KG1 (cell line): ENCODE results near the gene TCF4.
A peak's percentile ranks its signal among the peaks of the same experiment; 100 is the strongest.

Source experiments
- DNase-seq: peaks from one replicate; lab custom pipeline; 2025; lab: John Stamatoyannopoulos, UW

Gene TCF4

DNA sequence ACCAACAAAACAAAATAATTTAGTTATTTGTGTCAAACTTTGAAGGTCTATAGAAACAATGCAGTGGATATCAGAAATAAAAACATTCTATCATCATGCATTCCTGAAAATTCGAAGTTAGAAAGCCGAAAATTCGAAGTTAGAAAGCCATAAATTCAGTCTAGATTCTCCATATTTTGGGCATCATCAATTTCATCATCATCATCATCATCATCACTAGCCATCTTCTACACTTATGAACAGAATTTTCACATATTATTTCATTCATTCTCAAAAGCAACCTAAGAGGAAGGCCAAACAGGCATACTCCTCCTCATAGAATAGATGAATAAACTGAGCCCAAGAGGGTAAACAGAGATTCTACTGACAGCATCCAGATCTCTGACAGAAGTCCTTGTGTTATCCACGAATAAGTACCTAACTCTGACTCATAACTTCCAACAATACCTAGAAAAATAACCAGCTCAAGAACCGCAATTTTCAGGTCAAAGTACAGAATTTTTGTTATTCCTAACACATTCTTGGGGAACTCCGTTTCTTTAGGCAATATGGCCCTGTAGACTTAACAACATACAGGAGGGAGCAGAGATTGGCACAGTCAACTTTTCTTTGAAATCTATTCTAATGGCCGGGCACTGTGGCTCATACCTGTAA lies 84.7 kb downstream of the TCF4 start:
- DNase-seq: no peak

GRCh38 chr18:55501982-55502710 lies 85.8 kb downstream of the TCF4 start:
- no peak for DNase-seq

- DNase-seq: no peak
These were observed 86.4 kb downstream of the TCF4 start for GRCh38 chr18:55501579-55501978.

GRCh38 chr18:55500316-55501086 lies 87.5 kb downstream of the TCF4 start:
- no peak for DNase-seq

- DNase-seq: no peak
These were observed 88.5 kb downstream of the TCF4 start for GRCh38 chr18:55499526-55499925.

DNA sequence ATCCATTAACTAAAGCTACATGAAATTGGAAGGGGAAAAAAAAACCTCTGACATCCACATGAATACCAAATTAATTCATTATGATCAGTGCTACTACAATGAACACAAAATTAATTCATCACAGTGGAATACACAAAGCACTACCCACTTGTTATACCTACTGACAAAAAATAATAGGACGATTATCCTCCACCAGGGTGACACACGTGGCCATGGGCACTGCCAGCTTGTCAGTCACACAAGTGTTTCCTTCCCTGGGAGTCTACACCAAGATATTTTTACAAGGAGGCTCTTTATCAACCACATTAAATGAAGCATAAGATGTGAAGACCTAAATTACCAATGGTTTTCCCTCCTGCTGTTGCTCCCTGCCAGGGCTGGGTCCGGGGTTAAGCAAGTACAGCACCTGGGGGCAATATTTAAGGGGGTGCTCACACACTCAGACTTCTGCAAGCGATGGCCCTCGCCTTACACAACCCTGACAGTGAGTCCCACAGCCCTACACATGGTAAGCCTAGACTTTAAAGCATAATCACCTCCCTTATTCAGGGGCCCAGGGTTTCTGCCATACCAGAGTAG lies 90.1 kb downstream of the TCF4 start:
- no peak for DNase-seq

DNA sequence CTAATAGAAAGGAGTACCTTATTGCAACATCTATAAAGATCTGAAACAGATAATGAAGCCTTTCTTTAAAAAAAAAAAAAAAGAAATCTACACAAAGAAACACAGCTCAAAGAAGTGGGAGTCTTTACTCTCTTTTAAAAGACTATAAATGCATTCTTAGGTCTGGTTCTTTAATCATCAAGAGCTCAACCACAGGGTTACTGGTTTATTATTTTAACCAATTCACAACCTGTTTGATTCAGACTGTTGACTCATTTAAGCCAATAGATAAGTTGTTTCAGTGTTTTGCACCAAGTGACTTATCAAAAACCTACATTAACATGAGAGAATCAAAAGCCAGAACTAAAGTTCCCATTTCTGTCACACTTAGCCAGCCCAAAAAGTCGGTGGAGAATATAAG lies 93.1 kb downstream of the TCF4 start:
- DNase-seq: no peak

DNA sequence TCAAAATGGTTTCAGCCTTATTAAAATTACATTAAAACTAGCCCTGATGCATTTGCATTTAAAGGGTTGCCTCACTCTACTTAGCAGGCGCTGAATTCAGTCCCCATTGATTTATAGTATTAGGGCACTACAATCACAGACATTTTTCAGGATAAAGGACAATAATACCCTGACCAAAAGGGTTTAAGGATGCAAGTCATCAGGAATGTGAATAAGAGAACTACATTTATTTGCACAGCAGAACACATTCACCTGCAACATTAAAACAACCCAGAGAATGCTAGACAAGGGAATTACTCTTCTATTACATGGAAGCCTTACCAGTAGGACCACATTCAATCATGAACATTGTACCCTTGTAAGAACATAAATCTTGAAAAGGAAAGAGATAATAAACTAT lies 93.6 kb downstream of the TCF4 start:
- DNase-seq: no peak

GRCh38 chr18:55491616-55492015 lies 96.4 kb downstream of the TCF4 start:
- DNase-seq: no peak

DNA sequence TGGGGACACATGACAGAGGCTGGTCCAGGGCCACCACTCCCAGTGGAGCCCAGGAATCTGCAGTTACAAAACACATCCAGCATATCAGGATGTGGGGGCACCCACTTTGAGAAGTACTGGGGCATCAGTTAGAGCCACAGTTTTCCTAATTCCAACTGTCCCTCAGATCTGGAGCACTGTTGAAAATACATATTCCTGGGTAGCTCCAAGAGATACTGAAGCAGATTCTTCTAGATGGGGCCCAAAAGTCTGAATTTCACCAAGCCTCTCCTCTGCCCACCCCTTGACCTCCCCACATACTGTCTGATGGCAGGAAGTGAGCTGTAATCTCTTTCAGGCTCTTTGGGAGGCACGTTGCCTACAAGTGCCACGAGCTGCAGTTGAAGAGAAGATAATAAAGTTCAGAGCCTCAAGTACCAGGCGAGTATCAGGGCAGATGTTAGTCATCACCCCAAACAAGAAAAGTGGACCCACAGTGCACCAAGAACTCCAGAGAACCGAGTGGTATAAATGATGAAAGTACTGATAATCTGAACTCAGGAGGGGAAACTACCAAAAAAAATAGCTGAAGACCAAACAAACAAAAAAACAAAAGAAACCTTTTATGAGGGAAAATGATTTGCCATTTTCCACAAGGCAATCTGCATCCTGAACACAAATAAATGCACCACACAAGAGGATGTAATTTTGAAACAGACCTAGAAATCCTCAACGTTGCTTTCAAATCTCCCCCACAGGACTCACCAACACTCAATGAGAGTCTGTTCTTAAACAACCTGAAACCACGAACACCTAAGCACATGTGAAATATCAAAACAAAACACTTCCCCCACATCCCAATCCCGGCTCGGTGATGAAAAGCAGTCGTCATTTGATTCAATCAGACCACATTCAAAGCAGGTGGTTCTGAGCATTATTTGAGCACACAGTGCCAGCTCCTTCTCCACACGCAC lies 98.7 kb downstream of the TCF4 start:
- no peak for DNase-seq

DNA sequence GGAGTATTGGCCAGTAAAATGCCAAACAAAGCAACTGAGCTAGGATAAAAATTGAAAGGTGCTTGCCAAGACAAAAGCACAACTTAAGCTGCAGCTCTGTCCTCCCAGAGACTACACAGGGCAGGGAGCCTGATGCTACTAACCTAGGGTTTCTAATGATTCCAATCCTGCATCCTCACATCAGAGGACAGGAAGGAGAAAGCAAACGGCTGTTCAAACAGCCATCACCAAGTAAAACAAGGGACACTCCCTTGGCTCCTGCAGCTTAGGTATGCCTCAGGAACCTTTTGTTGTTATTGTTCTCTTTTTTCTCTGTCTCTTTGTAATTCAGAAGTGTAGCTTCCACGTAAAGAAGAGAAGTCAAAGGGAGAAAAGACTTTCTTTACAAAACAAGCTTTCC lies 99.5 kb downstream of the TCF4 start:
- no peak for DNase-seq

- DNase-seq: no peak
These were observed 100.0 kb downstream of the TCF4 start for GRCh38 chr18:55487997-55488396.

DNA sequence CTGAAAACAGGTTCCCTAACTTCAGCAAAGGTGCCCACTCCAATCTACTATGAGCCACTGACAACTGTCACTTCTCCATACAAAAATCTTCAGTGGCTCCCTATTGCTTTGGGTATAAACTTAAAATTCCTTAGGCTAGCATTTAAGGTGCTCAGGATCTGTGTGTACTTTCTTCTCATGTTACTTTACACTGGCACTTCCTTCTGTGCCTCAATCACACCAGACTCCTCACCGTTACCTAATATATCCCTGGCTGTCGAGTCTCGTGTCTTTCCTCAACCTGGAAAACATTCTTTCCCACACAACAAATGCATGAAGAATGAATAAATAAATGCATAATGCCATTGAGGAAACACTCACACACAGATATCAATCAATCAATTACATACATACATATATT lies 101.1 kb downstream of the TCF4 start:
- no peak for DNase-seq

DNA sequence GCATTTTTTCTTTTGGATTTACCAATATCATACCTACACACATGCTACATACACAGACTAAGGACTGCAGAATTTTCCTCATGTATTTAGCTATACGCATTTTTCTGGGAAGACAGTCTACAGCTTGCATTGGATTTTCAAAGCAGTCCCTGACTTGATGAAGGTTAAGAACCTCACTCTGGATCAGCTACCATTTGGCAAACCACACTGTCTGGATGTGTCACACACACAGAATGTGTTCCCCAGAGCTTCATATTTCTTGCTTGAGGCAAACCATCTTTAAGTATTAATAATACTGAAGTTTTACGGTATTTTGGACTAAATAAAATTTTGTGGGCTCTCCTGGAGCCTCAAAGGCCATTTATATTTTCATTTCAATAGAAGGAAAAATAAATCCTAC lies 102.3 kb downstream of the TCF4 start:
- no peak for DNase-seq

DNA sequence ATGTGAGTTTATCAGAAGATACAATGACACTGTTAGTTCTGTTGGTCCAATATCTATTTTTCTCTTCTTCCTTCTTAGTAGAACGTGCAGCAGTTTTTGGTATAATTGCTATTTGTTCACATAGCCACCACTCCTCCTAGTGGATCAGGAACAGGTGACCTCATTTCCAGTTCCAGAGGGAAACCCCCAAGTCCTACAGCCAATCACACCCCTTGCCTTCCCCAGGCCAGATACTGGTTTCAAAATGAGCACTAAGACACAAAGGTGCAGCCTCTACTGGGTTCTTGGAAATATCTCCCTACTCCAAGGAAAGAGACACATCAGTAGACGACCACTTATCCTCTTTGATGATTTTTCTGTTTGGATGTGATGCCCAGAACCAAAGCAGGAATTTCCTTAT lies 103.2 kb downstream of the TCF4 start:
- no peak for DNase-seq

DNA sequence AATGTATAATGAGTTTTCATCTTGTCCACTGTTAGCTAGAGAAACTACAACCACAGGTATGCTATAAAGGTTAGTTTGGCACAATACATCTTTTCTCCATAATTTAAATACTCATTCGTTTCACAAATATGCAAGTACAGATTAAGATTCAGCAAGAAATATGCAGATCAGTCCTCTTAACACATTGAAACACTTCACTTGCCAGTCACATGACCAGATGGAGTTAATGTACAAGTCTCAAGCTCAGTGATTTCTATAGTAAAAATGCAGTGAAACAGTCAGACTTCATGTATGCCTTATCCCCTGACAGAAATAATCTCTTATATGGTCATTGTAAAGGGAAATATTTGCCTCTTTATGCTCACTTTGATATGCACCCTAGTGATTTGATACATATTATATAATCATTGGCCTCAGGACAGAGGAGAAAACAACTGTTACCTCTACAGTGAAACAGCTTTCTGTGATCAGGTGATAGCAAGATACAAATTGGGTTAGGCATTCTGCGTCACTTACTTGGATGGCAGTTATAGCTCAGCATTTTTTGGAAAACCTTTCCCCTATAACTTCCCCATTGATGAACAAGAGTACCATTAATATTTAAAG lies 104.6 kb downstream of the TCF4 start:
- no peak for DNase-seq

DNA sequence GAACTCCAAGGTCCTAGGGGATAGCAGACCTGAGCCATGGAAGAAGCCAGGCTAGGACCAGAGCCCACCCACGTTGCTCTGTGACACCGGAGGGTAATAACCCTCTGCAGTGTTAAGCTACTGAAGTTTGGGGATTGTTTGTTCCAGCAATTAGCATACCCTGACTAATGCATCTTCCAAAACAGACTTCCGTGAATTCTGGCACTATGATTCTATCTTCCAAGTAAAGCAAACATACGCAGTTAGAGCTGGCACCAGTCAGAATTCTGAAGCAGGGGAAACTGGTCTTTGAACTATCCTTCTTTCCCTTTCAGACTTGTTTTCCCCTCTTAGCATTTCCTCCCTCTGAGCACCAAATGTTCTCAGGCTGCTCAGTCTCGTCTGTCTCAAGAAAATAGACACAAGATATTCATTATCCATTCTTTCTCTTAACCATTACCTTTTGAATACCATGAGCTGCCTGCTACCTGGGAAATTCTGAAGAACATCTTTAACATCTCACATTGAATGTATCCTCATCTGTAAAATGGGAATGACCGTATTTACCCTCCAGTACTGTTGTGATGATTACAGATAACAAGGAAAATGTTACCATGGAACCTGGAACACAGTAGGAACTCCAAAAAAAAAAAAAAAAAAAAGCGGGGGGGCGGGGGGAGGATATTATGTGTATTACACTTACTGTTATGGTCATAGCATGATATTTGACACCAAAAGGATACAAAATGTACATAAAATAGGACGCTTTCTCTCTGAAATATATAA lies 108.2 kb downstream of the TCF4 start:
- no peak for DNase-seq

DNA sequence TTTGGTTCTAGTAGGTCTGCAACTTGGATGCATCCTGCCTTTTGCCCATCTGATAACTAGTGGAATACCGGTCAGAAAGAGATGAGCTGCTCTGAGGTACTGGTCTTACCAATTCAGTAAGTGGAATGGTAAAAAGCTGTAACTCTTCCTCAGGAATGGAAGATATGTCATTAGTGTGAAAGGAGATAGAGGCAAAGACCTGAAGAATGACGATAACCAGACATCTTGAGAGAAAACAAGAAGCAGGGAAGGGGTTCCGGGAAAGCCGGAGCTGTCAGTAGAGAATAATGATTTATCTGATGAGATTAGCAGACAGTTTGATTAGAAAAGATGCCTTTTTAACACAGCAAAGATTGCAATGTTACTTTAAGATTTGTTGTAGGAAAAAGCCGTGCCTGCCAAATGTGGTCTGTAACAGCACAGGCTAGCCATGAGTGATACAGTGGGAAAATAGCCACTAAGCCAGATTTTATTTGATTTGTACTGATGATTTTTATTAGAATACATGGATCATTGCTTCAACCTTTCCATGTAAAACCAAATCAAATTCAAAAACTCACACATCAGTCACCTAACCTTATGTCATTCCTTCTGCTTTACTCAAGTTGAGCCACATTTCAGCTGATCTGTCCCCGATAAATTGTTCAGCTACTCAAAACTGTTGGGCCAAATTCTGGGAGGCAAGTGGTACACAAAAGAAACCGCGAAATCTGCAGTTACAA lies 110.0 kb downstream of the TCF4 start:
- DNase-seq: no peak

- peak; percentile 31 for DNase-seq
These were observed 110.5 kb downstream of the TCF4 start for GRCh38 chr18:55477499-55477859.

GRCh38 chr18:55475916-55476315 lies 112.1 kb downstream of the TCF4 start:
- no peak for DNase-seq
